GM19397 (cell line): ENCODE measurements around the gene FSTL5.
A peak's percentile ranks its signal among the peaks of the same experiment; 100 is the strongest.
"Not testable (repeated sequence)": the region's sequence is repeated elsewhere in the genome, so short reads cannot be mapped to it uniquely, and the experiment has no call there.

Experiments used
- ATAC-seq: cut with Tn5 transposase; IDR thresholded peaks from one replicate; pipeline ENCODE4 v1.9.1; 2021; ENCODE audit warnings: mild to moderate bottlenecking, moderate library complexity; ENCODE audit not compliant: unreplicated experiment

Gene FSTL5

GRCh38 chr4:162163892-162164759 is at the start of gene FSTL5:
TSS of gene FSTL5 (minus strand) at chr4:162164000. CDS start at chr4:162111396, 52,604 bp downstream.
- peak; percentile 95 for ATAC-seq

GRCh38 chr4:162209706-162210105 is 45.9 kb upstream of the FSTL5 start:
- ATAC-seq: no peak

- ATAC-seq: not testable (repeated sequence)
These were observed 39.7 kb upstream of the FSTL5 start for GRCh38 chr4:162203478-162203877.

GRCh38 chr4:162201673-162202072 is 37.9 kb upstream of the FSTL5 start:
- no peak for ATAC-seq

GRCh38 chr4:162170509-162170908 is 6.7 kb upstream of the FSTL5 start:
- ATAC-seq: no peak

GRCh38 chr4:162164906-162165510 is 1.2 kb upstream of the FSTL5 start:
- ATAC-seq: no peak

GRCh38 chr4:162162672-162163071 is 1.1 kb downstream of the FSTL5 start:
- no peak for ATAC-seq

- ATAC-seq: no peak
These were observed 6.6 kb downstream of the FSTL5 start for GRCh38 chr4:162157241-162157640.

GRCh38 chr4:162154862-162155540 is 8.8 kb downstream of the FSTL5 start:
- no peak for ATAC-seq

- ATAC-seq: no peak
These were observed 11.9 kb downstream of the FSTL5 start for GRCh38 chr4:162151850-162152249.

GRCh38 chr4:162151386-162151785 is 12.4 kb downstream of the FSTL5 start:
- no peak for ATAC-seq

- ATAC-seq: no peak
These were observed 14.2 kb downstream of the FSTL5 start for GRCh38 chr4:162149644-162150043.

- no peak for ATAC-seq
These were observed 23.6 kb downstream of the FSTL5 start for GRCh38 chr4:162140051-162140683.

GRCh38 chr4:162139412-162139811 is 24.4 kb downstream of the FSTL5 start:
- no peak for ATAC-seq

- ATAC-seq: no peak
These were observed 32.5 kb downstream of the FSTL5 start for GRCh38 chr4:162131256-162131655.

- no peak for ATAC-seq
These were observed 37.1 kb downstream of the FSTL5 start for GRCh38 chr4:162126729-162127128.

GRCh38 chr4:162117051-162117450 is 46.7 kb downstream of the FSTL5 start:
- no peak for ATAC-seq

GRCh38 chr4:162116095-162116779 is 47.6 kb downstream of the FSTL5 start:
- no peak for ATAC-seq

- no peak for ATAC-seq
These were observed 48.5 kb downstream of the FSTL5 start for GRCh38 chr4:162115333-162115732.

- no peak for ATAC-seq
These were observed 52.7 kb downstream of the FSTL5 start for GRCh38 chr4:162111078-162111477.
